Brain microvascular endothelial cell (primary cell): ENCODE data around the gene MAPK1IP1L.
"Not testable (repeated sequence)": the region's sequence is repeated elsewhere in the genome, so short reads cannot be mapped to it uniquely, and the experiment has no call there.

Source experiments
- DNase-seq: peaks from one replicate; pipeline ENCODE4 v3.0.0-alpha.2; 2020
- H3K27ac ChIP-seq: fragments of 250-450 bp; sonication (Bioruptor Pico); 2 replicates; pipeline ENCODE4 v1.5.1; 2020; ENCODE audit warnings: mild to moderate bottlenecking, moderate library complexity
- H3K27me3 ChIP-seq: fragments of 250-450 bp; sonication (Bioruptor Pico); replicated peaks from 2 replicates; pipeline ENCODE4 v1.5.1; 2020; ENCODE audit warnings: mild to moderate bottlenecking
- H3K36me3 ChIP-seq: fragments of 250-450 bp; sonication (Bioruptor Pico); replicated peaks from 2 replicates; pipeline ENCODE4 v1.5.1; 2020; ENCODE audit warnings: mild to moderate bottlenecking
- H3K4me3 ChIP-seq: 2 replicates; pipeline ENCODE4 v1.5.1; 2011; ENCODE audit warnings: low read depth, mild to moderate bottlenecking, control low read depth, low read length, moderate library complexity
- in situ Hi-C: cut with HindIII; loops from 2 replicates; pipeline ENCODE4 v1.10.0; 2017; ENCODE audit warnings: low sequenced_read_pairs, low pct_ligation_motif_present
- TF ChIP-seq, protein P1 (sequence below): IDR thresholded peaks from 2 replicates; pipeline ENCODE4 v1.5.1; 2011; ENCODE audit warnings: low read depth, mild to moderate bottlenecking, moderate library complexity, low read length, control low read depth, inconsistent platforms; ENCODE audit errors: missing control alignments

The MAPK1IP1L gene

DNA sequence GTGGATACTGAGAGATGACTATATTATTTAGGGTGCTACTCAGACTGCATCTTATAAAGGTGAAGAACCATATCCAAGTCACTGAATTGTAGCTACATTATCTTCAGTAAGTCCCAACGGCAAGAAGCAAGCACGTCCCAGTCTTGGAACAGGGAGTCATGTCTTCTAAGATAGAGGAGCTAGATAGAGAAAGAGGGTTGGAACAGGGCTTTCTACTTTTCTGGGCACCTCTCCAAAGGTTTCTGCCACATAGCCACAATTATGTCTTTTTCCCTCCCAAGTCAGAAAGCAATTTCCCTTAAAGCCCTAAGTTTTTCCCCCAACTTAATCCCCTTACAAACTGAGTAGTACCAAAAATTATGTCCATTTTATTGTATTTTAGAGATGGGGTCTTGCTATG, 22.4 kb downstream of the MAPK1IP1L start:
- H3K27ac ChIP-seq = no peak overlapping the region
- no peak overlapping the region for H3K4me3 ChIP-seq
- in situ Hi-C loops = no loop called here
- DNase-seq = peak; percentile 66
- TF ChIP-seq, protein P1, sequence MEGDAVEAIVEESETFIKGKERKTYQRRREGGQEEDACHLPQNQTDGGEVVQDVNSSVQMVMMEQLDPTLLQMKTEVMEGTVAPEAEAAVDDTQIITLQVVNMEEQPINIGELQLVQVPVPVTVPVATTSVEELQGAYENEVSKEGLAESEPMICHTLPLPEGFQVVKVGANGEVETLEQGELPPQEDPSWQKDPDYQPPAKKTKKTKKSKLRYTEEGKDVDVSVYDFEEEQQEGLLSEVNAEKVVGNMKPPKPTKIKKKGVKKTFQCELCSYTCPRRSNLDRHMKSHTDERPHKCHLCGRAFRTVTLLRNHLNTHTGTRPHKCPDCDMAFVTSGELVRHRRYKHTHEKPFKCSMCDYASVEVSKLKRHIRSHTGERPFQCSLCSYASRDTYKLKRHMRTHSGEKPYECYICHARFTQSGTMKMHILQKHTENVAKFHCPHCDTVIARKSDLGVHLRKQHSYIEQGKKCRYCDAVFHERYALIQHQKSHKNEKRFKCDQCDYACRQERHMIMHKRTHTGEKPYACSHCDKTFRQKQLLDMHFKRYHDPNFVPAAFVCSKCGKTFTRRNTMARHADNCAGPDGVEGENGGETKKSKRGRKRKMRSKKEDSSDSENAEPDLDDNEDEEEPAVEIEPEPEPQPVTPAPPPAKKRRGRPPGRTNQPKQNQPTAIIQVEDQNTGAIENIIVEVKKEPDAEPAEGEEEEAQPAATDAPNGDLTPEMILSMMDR = no peak
- no peaks in the 10 kb centered on the region for H3K27me3 ChIP-seq
- H3K36me3 ChIP-seq = no peaks in the 10 kb centered on the region

GRCh38 chr14:55074662-55075061, 23.2 kb downstream of the MAPK1IP1L start:
- Histone ChIP-seq H3K27me3 (no peaks in the 10 kb centered on the region), H3K27ac (no peak overlapping the region), H3K36me3 (no peaks in the 10 kb centered on the region), H3K4me3 (no peak overlapping the region)
- in situ Hi-C loops = no loop called here
- no peak for DNase-seq
- TF ChIP-seq, protein P1 = no peak

- in situ Hi-C loops = no loop called here
- TF ChIP-seq, protein P1 = no peak
- Histone ChIP-seq H3K4me3 (no peak overlapping the region), H3K27me3 (no peaks in the 10 kb centered on the region), H3K27ac (peak overlapping the region; percentile 39), H3K36me3 (no peaks in the 10 kb centered on the region)
- DNase-seq = peak; percentile 64
These were observed 24.3 kb downstream of the MAPK1IP1L start for GRCh38 chr14:55075628-55076175.

GRCh38 chr14:55077170-55078151, 26.0 kb downstream of the MAPK1IP1L start:
- in situ Hi-C loops = no loop called here
- Histone ChIP-seq H3K27ac (no peak overlapping the region), H3K27me3 (no peaks in the 10 kb centered on the region), H3K4me3 (no peak overlapping the region), H3K36me3 (no peaks in the 10 kb centered on the region)
- TF ChIP-seq, protein P1 = no peak
- DNase-seq = peak; percentile 43

- H3K4me3 ChIP-seq, H3K27me3 ChIP-seq, H3K27ac ChIP-seq, in situ Hi-C loops, H3K36me3 ChIP-seq, DNase-seq: not testable (repeated sequence)
These were observed 28.5 kb downstream of the MAPK1IP1L start for GRCh38 chr14:55079961-55080360.

DNA sequence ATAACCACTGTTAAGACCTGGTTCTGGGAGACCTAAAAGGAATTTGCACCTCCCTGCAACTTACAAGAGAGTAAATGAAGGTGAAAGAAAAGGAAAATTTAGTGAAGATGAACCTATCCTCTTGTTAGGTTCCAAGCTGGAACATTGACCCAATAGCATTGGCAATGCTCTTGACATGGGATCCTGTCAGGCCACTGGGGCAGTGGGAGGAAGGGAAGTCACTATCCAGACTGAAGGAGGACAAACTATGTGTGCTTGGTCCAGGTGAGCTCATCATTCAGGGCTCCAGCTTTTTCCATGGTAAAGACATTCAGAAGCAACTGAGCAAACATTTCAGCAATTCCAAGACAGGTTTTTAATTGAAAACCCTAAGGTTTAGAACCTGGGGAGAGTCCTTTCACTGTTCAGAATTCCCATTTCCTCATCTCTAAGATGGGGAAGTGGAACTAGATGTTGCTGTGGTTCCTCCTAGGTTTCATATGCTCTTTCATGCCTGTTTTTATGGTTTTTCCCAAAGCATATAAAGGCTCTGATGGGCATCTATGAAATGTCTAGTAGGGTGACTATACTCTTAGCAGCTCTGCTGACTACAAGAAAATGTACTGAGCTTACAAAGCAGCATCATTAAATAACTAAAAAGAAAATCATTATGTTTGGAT, 33.1 kb downstream of the MAPK1IP1L start:
- TF ChIP-seq, protein P1 = no peak
- in situ Hi-C loops = no loop called here
- no peaks in the 10 kb centered on the region for H3K36me3 ChIP-seq
- H3K27ac ChIP-seq = no peak overlapping the region
- H3K27me3 ChIP-seq = no peaks in the 10 kb centered on the region
- H3K4me3 ChIP-seq = no peak overlapping the region
- no peak for DNase-seq
